NCI-H2171 treated with DMSO at 0.1 percent for 48 hours (cell line): ENCODE results near the gene UBE2N.

Experiments used
- DNase-seq: peaks from one replicate; lab custom pipeline; 2025; lab: John Stamatoyannopoulos, UW

The UBE2N gene

GRCh38 chr12:93441617-93442410 is at the start of gene UBE2N:
TSS of gene UBE2N (minus strand) at chr12:93441947. CDS start at chr12:93441884, 63 bp downstream.
- peak; percentile 94 for DNase-seq

GRCh38 chr12:93484315-93484981 is 42.7 kb upstream of the UBE2N start:
- no peak for DNase-seq

GRCh38 chr12:93483151-93483807 is 41.5 kb upstream of the UBE2N start:
- no peak for DNase-seq

GRCh38 chr12:93482721-93483120 is 41.0 kb upstream of the UBE2N start:
- DNase-seq: no peak

GRCh38 chr12:93476555-93476954 is 34.8 kb upstream of the UBE2N start:
- DNase-seq: no peak

- DNase-seq: no peak
Measured at GRCh38 chr12:93469386-93469785, 27.6 kb upstream of the UBE2N start.

- DNase-seq: peak; percentile 33
Measured at GRCh38 chr12:93468008-93468371, 26.2 kb upstream of the UBE2N start.

- DNase-seq: peak; percentile 88
Measured at GRCh38 chr12:93467351-93468007, 25.7 kb upstream of the UBE2N start, which contains the start of gene MRPL42. TSS of gene MRPL42 (plus strand) at chr12:93467514. CDS start at chr12:93469286, 1,772 bp downstream.

- no peak for DNase-seq
Measured at GRCh38 chr12:93466625-93467350, 25.0 kb upstream of the UBE2N start.

GRCh38 chr12:93465841-93466240 is 24.1 kb upstream of the UBE2N start:
- no peak for DNase-seq

- DNase-seq: no peak
Measured at GRCh38 chr12:93461503-93461902, 19.8 kb upstream of the UBE2N start.

- DNase-seq: no peak
Measured at GRCh38 chr12:93460902-93461301, 19.2 kb upstream of the UBE2N start.

- DNase-seq: no peak
Measured at GRCh38 chr12:93460003-93460402, 18.3 kb upstream of the UBE2N start.

GRCh38 chr12:93459097-93459496 is 17.4 kb upstream of the UBE2N start:
- no peak for DNase-seq

- DNase-seq: no peak
Measured at GRCh38 chr12:93456077-93456476, 14.3 kb upstream of the UBE2N start.

- no peak for DNase-seq
Measured at GRCh38 chr12:93453633-93454032, 11.9 kb upstream of the UBE2N start.

- no peak for DNase-seq
Measured at GRCh38 chr12:93451423-93452158, 9.8 kb upstream of the UBE2N start.

- no peak for DNase-seq
Measured at GRCh38 chr12:93449277-93449676, 7.5 kb upstream of the UBE2N start.

GRCh38 chr12:93448796-93449195 is 7.0 kb upstream of the UBE2N start:
- peak; percentile 35 for DNase-seq

GRCh38 chr12:93447555-93448290 is 6.0 kb upstream of the UBE2N start:
- DNase-seq: no peak
